Thoracic aorta (tissue), 2 donors: ENCODE data around the gene GAK. TPM values are rescaled to one million over a fixed set of nuclear protein-coding genes. Genes with fewer than 3 reads are reported as not detected.

Source experiments
- ATAC-seq: fragments of 150-250 bp; one replicate; pipeline ENCODE4 v1.8.0; 2017; ENCODE audit warnings: low read depth; ENCODE audit not compliant: insufficient number of reproducible peaks, low FRiP score
- DNase-seq: peaks from one replicate; pipeline ENCODE4 v3.0.0-alpha.2; 2020; ENCODE audit warnings: low spot score
- H3K27ac ChIP-seq, 2 donors: fragments of 200-600 bp; sonication (generic); 1 replicate in 1 of 2; 2 replicates in 1 of 2; pipeline ENCODE4 v1.5.1; 2016; ENCODE audit warnings: mild to moderate bottlenecking in 2 of 2, moderate library complexity in 2 of 2
- H3K27me3 ChIP-seq: fragments of 200-600 bp; sonication (generic); replicated peaks from 2 replicates; pipeline ENCODE4 v1.6.0; 2016; ENCODE audit warnings: mild to moderate bottlenecking; ENCODE audit not compliant: insufficient read depth
- H3K36me3 ChIP-seq: fragments of 200-600 bp; sonication (generic); one replicate; pipeline ENCODE4 v1.5.1; 2016
- H3K4me1 ChIP-seq, 2 donors: fragments of 200-600 bp; sonication (generic); 1 replicate in 1 of 2; 2 replicates in 1 of 2; pipeline versions ENCODE4 v1.5.1 to v1.6.0; 2016; ENCODE audit warnings: low read depth in 2 of 2, mild to moderate bottlenecking in 1 of 2; ENCODE audit not compliant: control insufficient read depth in 1 of 2
- H3K4me3 ChIP-seq: fragments of 200-600 bp; sonication (generic); 2 replicates; pipeline ENCODE4 v1.5.1; 2016; ENCODE audit warnings: mild to moderate bottlenecking
- H3K9me3 ChIP-seq: fragments of 200-600 bp; sonication (generic); 2 replicates; pipeline ENCODE4 v1.5.1; 2016
- CTCF ChIP-seq: fragments of 200-600 bp; sonication (generic); IDR thresholded peaks from one replicate; pipeline ENCODE4 v1.5.1; 2019; ENCODE audit warnings: antibody characterized with exemption
- total RNA-seq, 2 donors: library from RNA; depleted of rRNA; stranded (reverse); fragments of >200 nt; gene quantifications; one replicate each; pipeline versions ENCODE4 v1.1.0 to v1.2.3, GENCODE V29; 2016

Gene GAK
- total RNA-seq, 2 donors from 2014 or later, result 111 to 170 TPM

GRCh38 chr4:959338-960139, 27.4 kb upstream of the GAK start:
- DNase-seq (no peak), ATAC-seq (no peak)
- Histone ChIP-seq H3K4me1 (no peaks in the 10 kb centered on the region), H3K27me3 (no peaks in the 10 kb centered on the region), H3K4me3 (no peak overlapping the region), H3K36me3 (peaks cover 15% of the 10 kb centered on the region), H3K27ac (no peak overlapping the region), H3K9me3 (no peaks in the 10 kb centered on the region)
- no peak for TF ChIP-seq CTCF

- no peak overlapping the region for H3K27ac ChIP-seq
- peaks cover 15% of the 10 kb centered on the region for H3K36me3 ChIP-seq
- H3K4me3 ChIP-seq, result no peak overlapping the region
- ATAC-seq, result no peak
- no peaks in the 10 kb centered on the region for H3K9me3 ChIP-seq
- no peak for TF ChIP-seq CTCF
- no peaks in the 10 kb centered on the region for H3K27me3 ChIP-seq
- no peak for DNase-seq
- H3K4me1 ChIP-seq, result no peaks in the 10 kb centered on the region
Observed at GRCh38 chr4:958696-959337, 26.7 kb upstream of the GAK start.

GRCh38 chr4:958314-958665, 26.2 kb upstream of the GAK start:
- Histone ChIP-seq H3K9me3 (no peaks in the 10 kb centered on the region), H3K27me3 (no peaks in the 10 kb centered on the region), H3K36me3 (peaks cover 19% of the 10 kb centered on the region), H3K27ac (no peak overlapping the region), H3K4me3 (no peak overlapping the region), H3K4me1 (no peaks in the 10 kb centered on the region)
- no peak for TF ChIP-seq CTCF
- ATAC-seq (no peak), DNase-seq (no peak)

GRCh38 chr4:957581-958313, 25.6 kb upstream of the GAK start:
- Histone ChIP-seq H3K4me1 (no peaks in the 10 kb centered on the region), H3K27me3 (no peaks in the 10 kb centered on the region), H3K9me3 (no peaks in the 10 kb centered on the region), H3K36me3 (peaks cover 24% of the 10 kb centered on the region), H3K4me3 (no peak overlapping the region), H3K27ac (no peak overlapping the region)
- no peak for TF ChIP-seq CTCF
- ATAC-seq (no peak), DNase-seq (no peak)

- H3K27ac ChIP-seq, result no peak overlapping the region
- ATAC-seq, result no peak
- no peak overlapping the region for H3K4me3 ChIP-seq
- no peaks in the 10 kb centered on the region for H3K27me3 ChIP-seq
- no peak for DNase-seq
- H3K9me3 ChIP-seq, result no peaks in the 10 kb centered on the region
- H3K4me1 ChIP-seq, result no peaks in the 10 kb centered on the region
- peaks cover 24% of the 10 kb centered on the region for H3K36me3 ChIP-seq
- no peak for TF ChIP-seq CTCF
Observed at GRCh38 chr4:957231-957580, 25.1 kb upstream of the GAK start.
